Testis (tissue), 2 donors: Measurements from ENCODE around the gene SLC22A1.

Experiments
- POLR2A ChIP-seq: fragments of 450-650 bp; IDR thresholded peaks from one replicate; pipeline ENCODE4 v1.6.1; 2017; ENCODE audit warnings: antibody characterized with exemption, mild to moderate bottlenecking, moderate library complexity
- TF ChIP-seq, protein P1 (sequence below), 3 experiments: fragments of 450-650 bp in 2 of 3; fragments of 200-600 bp in 1 of 3; sonication (generic) in 1 of 3; IDR thresholded peaks; one replicate each; pipeline ENCODE4 v1.5.1; 2016 to 2019; ENCODE audit warnings: antibody characterized with exemption in 3 of 3, mild to moderate bottlenecking in 2 of 3, moderate library complexity in 1 of 3

DNA sequence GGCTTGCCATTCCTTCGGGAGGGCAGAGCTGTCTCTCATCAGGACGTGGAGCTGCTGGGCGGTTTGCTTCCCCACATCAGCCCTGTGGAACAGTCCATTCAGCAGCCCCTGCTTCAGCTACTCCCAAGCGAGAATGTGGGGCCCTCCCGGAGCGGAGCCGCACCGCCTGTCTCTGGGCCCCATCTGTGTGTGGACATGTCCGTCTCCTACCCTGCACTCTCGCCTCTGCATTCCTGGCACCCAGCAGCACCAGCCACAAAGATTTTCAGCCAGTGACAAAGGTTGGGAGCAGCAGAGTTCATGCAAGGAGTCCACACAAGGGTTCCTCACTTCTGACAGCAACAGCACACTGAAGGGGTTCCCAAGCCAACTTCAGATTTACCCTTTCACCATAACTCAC lies 29.0 kb upstream of the SLC22A1 start:
- TF ChIP-seq, protein P1, sequence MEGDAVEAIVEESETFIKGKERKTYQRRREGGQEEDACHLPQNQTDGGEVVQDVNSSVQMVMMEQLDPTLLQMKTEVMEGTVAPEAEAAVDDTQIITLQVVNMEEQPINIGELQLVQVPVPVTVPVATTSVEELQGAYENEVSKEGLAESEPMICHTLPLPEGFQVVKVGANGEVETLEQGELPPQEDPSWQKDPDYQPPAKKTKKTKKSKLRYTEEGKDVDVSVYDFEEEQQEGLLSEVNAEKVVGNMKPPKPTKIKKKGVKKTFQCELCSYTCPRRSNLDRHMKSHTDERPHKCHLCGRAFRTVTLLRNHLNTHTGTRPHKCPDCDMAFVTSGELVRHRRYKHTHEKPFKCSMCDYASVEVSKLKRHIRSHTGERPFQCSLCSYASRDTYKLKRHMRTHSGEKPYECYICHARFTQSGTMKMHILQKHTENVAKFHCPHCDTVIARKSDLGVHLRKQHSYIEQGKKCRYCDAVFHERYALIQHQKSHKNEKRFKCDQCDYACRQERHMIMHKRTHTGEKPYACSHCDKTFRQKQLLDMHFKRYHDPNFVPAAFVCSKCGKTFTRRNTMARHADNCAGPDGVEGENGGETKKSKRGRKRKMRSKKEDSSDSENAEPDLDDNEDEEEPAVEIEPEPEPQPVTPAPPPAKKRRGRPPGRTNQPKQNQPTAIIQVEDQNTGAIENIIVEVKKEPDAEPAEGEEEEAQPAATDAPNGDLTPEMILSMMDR (IDR thresholded peaks at IDR 0.05): no peak
- TF ChIP-seq POLR2A: no peak
